ENCODE results near the gene THADA.

THADA gene

GRCh38 chr2:43460611-43461365 is 135.1 kb downstream of the THADA start:
- H3K4me2 ChIP-seq (ENCODE audit: low read depth, low read length, poor library complexity, severe bottlenecking), result no peak overlapping the region
- no peak overlapping the region for H2AFZ ChIP-seq (ENCODE audit: low read depth, low read length, severe bottlenecking)
- no peak overlapping the region for H3K27ac ChIP-seq (ENCODE audit: low read depth, low read length)
- H3K9me2 ChIP-seq (replicated peaks; ENCODE audit: insufficient read depth, low read length), result no peaks in the 10 kb centered on the region
- no peak overlapping the region for H3K4me3 ChIP-seq (ENCODE audit: insufficient read depth, low read length, poor library complexity, severe bottlenecking)
- no peaks in the 10 kb centered on the region for H4K20me1 ChIP-seq (ENCODE audit: low read depth, low read length)
- H3K36me3 ChIP-seq (ENCODE audit: low read length), result no peaks in the 10 kb centered on the region
- H3K9me3 ChIP-seq (ENCODE audit: insufficient read depth, low read length), result no peaks in the 10 kb centered on the region
- H3K79me2 ChIP-seq (ENCODE audit: insufficient read depth, low read length), result no peaks in the 10 kb centered on the region
- no peaks in the 10 kb centered on the region for H3K27me3 ChIP-seq (ENCODE audit: low read length)
- H3K9ac ChIP-seq (ENCODE audit: low read length), result no peak overlapping the region
- H3F3A ChIP-seq (ENCODE audit: insufficient read depth), result no peaks in the 10 kb centered on the region
- no peak for TF ChIP-seq EZH2phosphoT487 (conservative IDR thresholded peaks at IDR 0.05; ENCODE audit: low read length)
- TF ChIP-seq CTCF (IDR thresholded peaks at IDR 0.05; ENCODE audit: insufficient read depth, low read length, poor library complexity, severe bottlenecking), result no peak

GRCh38 chr2:43460174-43460546 is 135.7 kb downstream of the THADA start:
- TF ChIP-seq EZH2phosphoT487 (conservative IDR thresholded peaks at IDR 0.05; ENCODE audit: low read length) (no peak), CTCF (IDR thresholded peaks at IDR 0.05; ENCODE audit: insufficient read depth, low read length, poor library complexity, severe bottlenecking) (no peak)
- Histone ChIP-seq H4K20me1 (ENCODE audit: low read depth, low read length) (no peaks in the 10 kb centered on the region), H3K4me3 (ENCODE audit: insufficient read depth, low read length, poor library complexity, severe bottlenecking) (no peak overlapping the region), H3K4me2 (ENCODE audit: low read depth, low read length, poor library complexity, severe bottlenecking) (no peak overlapping the region), H3K9me3 (ENCODE audit: insufficient read depth, low read length) (no peaks in the 10 kb centered on the region), H3K9me2 (replicated peaks; ENCODE audit: insufficient read depth, low read length) (no peaks in the 10 kb centered on the region), H3K9ac (ENCODE audit: low read length) (no peak overlapping the region), H3K36me3 (ENCODE audit: low read length) (no peaks in the 10 kb centered on the region), H3F3A (ENCODE audit: insufficient read depth) (no peaks in the 10 kb centered on the region), H3K27me3 (ENCODE audit: low read length) (no peaks in the 10 kb centered on the region), H3K79me2 (ENCODE audit: insufficient read depth, low read length) (no peaks in the 10 kb centered on the region), H3K27ac (ENCODE audit: low read depth, low read length) (no peak overlapping the region), H2AFZ (ENCODE audit: low read depth, low read length, severe bottlenecking) (no peak overlapping the region)

GRCh38 chr2:43459446-43460173 is 136.2 kb downstream of the THADA start:
- H3K79me2 ChIP-seq (ENCODE audit: insufficient read depth, low read length), result no peaks in the 10 kb centered on the region
- no peaks in the 10 kb centered on the region for H3K9me2 ChIP-seq (replicated peaks; ENCODE audit: insufficient read depth, low read length)
- H3K9ac ChIP-seq (ENCODE audit: low read length), result no peak overlapping the region
- H3K9me3 ChIP-seq (ENCODE audit: insufficient read depth, low read length), result no peaks in the 10 kb centered on the region
- no peak overlapping the region for H3K27ac ChIP-seq (ENCODE audit: low read depth, low read length)
- H3K4me2 ChIP-seq (ENCODE audit: low read depth, low read length, poor library complexity, severe bottlenecking), result no peak overlapping the region
- TF ChIP-seq EZH2phosphoT487 (conservative IDR thresholded peaks at IDR 0.05; ENCODE audit: low read length), result no peak
- no peak for TF ChIP-seq CTCF (IDR thresholded peaks at IDR 0.05; ENCODE audit: insufficient read depth, low read length, poor library complexity, severe bottlenecking)
- H4K20me1 ChIP-seq (ENCODE audit: low read depth, low read length), result no peaks in the 10 kb centered on the region
- no peak overlapping the region for H3K4me3 ChIP-seq (ENCODE audit: insufficient read depth, low read length, poor library complexity, severe bottlenecking)
- H3F3A ChIP-seq (ENCODE audit: insufficient read depth), result no peaks in the 10 kb centered on the region
- no peak overlapping the region for H2AFZ ChIP-seq (ENCODE audit: low read depth, low read length, severe bottlenecking)
- H3K36me3 ChIP-seq (ENCODE audit: low read length), result no peaks in the 10 kb centered on the region
- no peaks in the 10 kb centered on the region for H3K27me3 ChIP-seq (ENCODE audit: low read length)
